ENCODE data around the gene IGSF3.
"Not testable (repeated sequence)": the region's sequence is repeated elsewhere in the genome, so short reads cannot be mapped to it uniquely, and the experiment has no call there.

Gene IGSF3

GRCh38 chr1:116654351-116654750 is 13.2 kb downstream of the IGSF3 start:
- no peak for TF ChIP-seq POLR2AphosphoS5 (IDR thresholded peaks at IDR 0.05; ENCODE audit: low read depth, low read length)
- no peak for TF ChIP-seq POLR2A (IDR thresholded peaks at IDR 0.05; ENCODE audit: low read depth, low read length)
- no peak for TF ChIP-seq TAF1 (IDR thresholded peaks at IDR 0.05; ENCODE audit: borderline replicate concordance, low read depth, low read length)
- no peak for DNase-seq (ENCODE audit: insufficient read length)
- no peak for FAIRE-seq

- not testable (repeated sequence) for DNase-seq (ENCODE audit: insufficient read length); FAIRE-seq
Measured at GRCh38 chr1:116652598-116652997, 14.9 kb downstream of the IGSF3 start.

- FAIRE-seq; DNase-seq (ENCODE audit: insufficient read length): not testable (repeated sequence)
Measured at GRCh38 chr1:116650781-116651180, 16.8 kb downstream of the IGSF3 start.

GRCh38 chr1:116649041-116649440 is 18.5 kb downstream of the IGSF3 start:
- DNase-seq (ENCODE audit: insufficient read length); FAIRE-seq: not testable (repeated sequence)

GRCh38 chr1:116648325-116648724 is 19.2 kb downstream of the IGSF3 start:
- not testable (repeated sequence) for DNase-seq (ENCODE audit: insufficient read length); FAIRE-seq

GRCh38 chr1:116647186-116647585 is 20.3 kb downstream of the IGSF3 start:
- DNase-seq (ENCODE audit: insufficient read length); FAIRE-seq: not testable (repeated sequence)

GRCh38 chr1:116646673-116647170 is 20.8 kb downstream of the IGSF3 start:
- FAIRE-seq; DNase-seq (ENCODE audit: insufficient read length): not testable (repeated sequence)

GRCh38 chr1:116645802-116646672 is 21.5 kb downstream of the IGSF3 start:
- DNase-seq (ENCODE audit: insufficient read length); FAIRE-seq: not testable (repeated sequence)

GRCh38 chr1:116644993-116645392 is 22.5 kb downstream of the IGSF3 start:
- not testable (repeated sequence) for FAIRE-seq; DNase-seq (ENCODE audit: insufficient read length)

GRCh38 chr1:116644096-116644495 is 23.4 kb downstream of the IGSF3 start:
- not testable (repeated sequence) for DNase-seq (ENCODE audit: insufficient read length); FAIRE-seq

GRCh38 chr1:116643281-116643751 is 24.2 kb downstream of the IGSF3 start:
- not testable (repeated sequence) for DNase-seq (ENCODE audit: insufficient read length)

GRCh38 chr1:116642311-116643280 is 24.9 kb downstream of the IGSF3 start:
- not testable (repeated sequence) for FAIRE-seq; DNase-seq (ENCODE audit: insufficient read length)

More at GRCh38 chr1:116643281-116643751, 24.2 kb downstream of the IGSF3 start:
- not testable (repeated sequence) for FAIRE-seq

- DNase-seq (ENCODE audit: insufficient read length); FAIRE-seq: not testable (repeated sequence)
Measured at GRCh38 chr1:116637583-116637982, 29.9 kb downstream of the IGSF3 start.

- DNase-seq (ENCODE audit: insufficient read length); FAIRE-seq: not testable (repeated sequence)
Measured at GRCh38 chr1:116636584-116636983, 30.9 kb downstream of the IGSF3 start.

- not testable (repeated sequence) for DNase-seq (ENCODE audit: insufficient read length); FAIRE-seq
Measured at GRCh38 chr1:116634386-116634785, 33.1 kb downstream of the IGSF3 start.

GRCh38 chr1:116631996-116632925 is 35.3 kb downstream of the IGSF3 start:
- FAIRE-seq; DNase-seq (ENCODE audit: insufficient read length): not testable (repeated sequence)

GRCh38 chr1:116631554-116631953 is 36.0 kb downstream of the IGSF3 start:
- not testable (repeated sequence) for FAIRE-seq; DNase-seq (ENCODE audit: insufficient read length)

GRCh38 chr1:116630057-116630456 is 37.5 kb downstream of the IGSF3 start:
- not testable (repeated sequence) for FAIRE-seq

More at GRCh38 chr1:116630057-116630456, 37.5 kb downstream of the IGSF3 start:
- DNase-seq (ENCODE audit: insufficient read length) = not testable (repeated sequence)
